Activated naive CD8-positive, alpha-beta T cell treated with anti-CD3 and anti-CD28 coated beads, Interleukin-2, amount 50 U/mL, for 16 hours (primary cell): ENCODE measurements around the gene CHAC2.
"Not testable (repeated sequence)": the region's sequence is repeated elsewhere in the genome, so short reads cannot be mapped to it uniquely, and the experiment has no call there.

Experiments used
- DNase-seq: peaks from one replicate; pipeline ENCODE4 v3.0.0-alpha.2; 2020; ENCODE audit warnings: low read depth, low spot score

CHAC2 gene

GRCh38 chr2:53778536-53779162 is 11.0 kb downstream of the CHAC2 start:
- DNase-seq = no peak

GRCh38 chr2:53780056-53780455 is 12.5 kb downstream of the CHAC2 start:
- no peak for DNase-seq

- DNase-seq = no peak
These were observed 15.1 kb downstream of the CHAC2 start for GRCh38 chr2:53782676-53783075.

- no peak for DNase-seq
These were observed 16.8 kb downstream of the CHAC2 start for GRCh38 chr2:53784436-53784835.

- DNase-seq = no peak
These were observed 17.8 kb downstream of the CHAC2 start for GRCh38 chr2:53785366-53785765.

GRCh38 chr2:53786352-53786704 is 18.7 kb downstream of the CHAC2 start:
- DNase-seq = no peak

- peak; percentile 79 for DNase-seq
These were observed 19.4 kb downstream of the CHAC2 start, which contains the start of the genes ASB3 and ERLEC1 for GRCh38 chr2:53786705-53787613. TSS of gene ASB3 (minus strand) at chr2:53786953. CDS start at chr2:53765572, 21,381 bp downstream. TSS of gene ERLEC1 (plus strand) at chr2:53787044. CDS start at chr2:53787211, 167 bp downstream.

- no peak for DNase-seq
These were observed 20.1 kb downstream of the CHAC2 start for GRCh38 chr2:53787614-53788289.

- no peak for DNase-seq
These were observed 25.7 kb downstream of the CHAC2 start for GRCh38 chr2:53793261-53793660.

GRCh38 chr2:53793821-53794220 is 26.2 kb downstream of the CHAC2 start:
- DNase-seq = no peak

- no peak for DNase-seq
These were observed 33.9 kb downstream of the CHAC2 start for GRCh38 chr2:53801547-53801946.

GRCh38 chr2:53802617-53803151 is 35.1 kb downstream of the CHAC2 start:
- DNase-seq = no peak

- DNase-seq = no peak
These were observed 44.0 kb downstream of the CHAC2 start for GRCh38 chr2:53811601-53812000.

- DNase-seq = no peak
These were observed 45.5 kb downstream of the CHAC2 start for GRCh38 chr2:53813151-53813550.

GRCh38 chr2:53818854-53819435 is 51.3 kb downstream of the CHAC2 start:
- no peak for DNase-seq

- DNase-seq = no peak
These were observed 52.0 kb downstream of the CHAC2 start for GRCh38 chr2:53819634-53820033.

- no peak for DNase-seq
These were observed 52.4 kb downstream of the CHAC2 start for GRCh38 chr2:53820048-53820447.

- no peak for DNase-seq
These were observed 53.1 kb downstream of the CHAC2 start for GRCh38 chr2:53820711-53821110.

- DNase-seq = no peak
These were observed 54.2 kb downstream of the CHAC2 start for GRCh38 chr2:53821810-53822209.

GRCh38 chr2:53823639-53824038 is 56.0 kb downstream of the CHAC2 start:
- DNase-seq = not testable (repeated sequence)
